Measurements from ENCODE around the gene MPP2. TPM values are rescaled to one million over a fixed set of nuclear protein-coding genes. Genes with fewer than 3 reads are reported as not detected.
A peak's percentile ranks its signal among the peaks of the same experiment; 100 is the strongest.

The MPP2 gene
- total and polyA plus RNA-seq, 2 of the 13 experiments (the other 11 are each of a cell fraction or from before 2014, with no cell fraction given) = 0.20 to 1.7 TPM

DNA sequence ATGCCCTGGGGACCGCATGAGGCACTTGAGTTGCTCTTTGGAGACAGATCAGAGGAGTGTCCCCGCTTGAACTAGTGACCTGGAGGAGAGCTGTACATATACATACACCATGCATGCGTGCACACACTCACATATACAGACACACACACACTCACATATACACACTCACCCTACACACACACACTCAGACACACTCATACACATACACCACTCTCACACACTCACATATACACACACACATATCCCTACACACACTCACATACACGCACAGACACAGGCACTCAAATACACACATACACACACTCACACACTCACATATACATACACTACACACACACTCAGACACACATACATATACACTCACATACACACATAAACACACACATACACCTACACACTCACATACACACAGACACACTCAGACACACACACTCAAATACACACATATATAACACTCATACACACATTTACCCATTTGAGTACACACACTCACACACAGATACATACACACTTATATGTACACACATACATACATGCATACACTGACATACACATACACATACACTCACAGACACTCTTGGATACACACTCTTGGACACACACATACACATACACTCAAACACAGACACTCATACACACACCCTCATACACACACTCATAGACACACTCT lies 5.4 kb upstream of the MPP2 start (continued):
- TF ChIP-seq ZNF407 (CRISPR knock-in tag; IDR thresholded peaks at IDR 0.05; ENCODE audit: not compliant biosample characterization) (no peak), IKZF1 (IDR thresholded peaks at IDR 0.05) (peak; percentile 88; the same call in 1 of the 2 replicates), ARNT (IDR thresholded peaks at IDR 0.05) (peak; percentile 34; the same call in 1 of the 2 replicates), FOXK2 (IDR thresholded peaks at IDR 0.05) (0 out of 2 replicates have a peak, but pooled peaks have one; percentile 22), ZBTB42 (CRISPR knock-in tag; IDR thresholded peaks at IDR 0.05) (no peak), PLRG1 (conservative IDR thresholded peaks at IDR 0.05) (0 out of 2 replicates have a peak, but pooled peaks have one; percentile 27), NFRKB (IDR thresholded peaks at IDR 0.05) (peak; percentile 50; the same call in 1 of the 2 replicates), ATM (IDR thresholded peaks at IDR 0.05; ENCODE audit: borderline replicate concordance) (peak; percentile 67; the same call in 1 of the 2 replicates), NCOA5 (CRISPR knock-in tag; IDR thresholded peaks at IDR 0.05) (no peak), NBN (conservative IDR thresholded peaks at IDR 0.05) (peak; percentile 94; the same call in 1 of the 2 replicates), TSC22D2 (CRISPR knock-in tag; IDR thresholded peaks at IDR 0.05; ENCODE audit: borderline replicate concordance) (no peak)
- TF ChIP-seq, protein P1, sequence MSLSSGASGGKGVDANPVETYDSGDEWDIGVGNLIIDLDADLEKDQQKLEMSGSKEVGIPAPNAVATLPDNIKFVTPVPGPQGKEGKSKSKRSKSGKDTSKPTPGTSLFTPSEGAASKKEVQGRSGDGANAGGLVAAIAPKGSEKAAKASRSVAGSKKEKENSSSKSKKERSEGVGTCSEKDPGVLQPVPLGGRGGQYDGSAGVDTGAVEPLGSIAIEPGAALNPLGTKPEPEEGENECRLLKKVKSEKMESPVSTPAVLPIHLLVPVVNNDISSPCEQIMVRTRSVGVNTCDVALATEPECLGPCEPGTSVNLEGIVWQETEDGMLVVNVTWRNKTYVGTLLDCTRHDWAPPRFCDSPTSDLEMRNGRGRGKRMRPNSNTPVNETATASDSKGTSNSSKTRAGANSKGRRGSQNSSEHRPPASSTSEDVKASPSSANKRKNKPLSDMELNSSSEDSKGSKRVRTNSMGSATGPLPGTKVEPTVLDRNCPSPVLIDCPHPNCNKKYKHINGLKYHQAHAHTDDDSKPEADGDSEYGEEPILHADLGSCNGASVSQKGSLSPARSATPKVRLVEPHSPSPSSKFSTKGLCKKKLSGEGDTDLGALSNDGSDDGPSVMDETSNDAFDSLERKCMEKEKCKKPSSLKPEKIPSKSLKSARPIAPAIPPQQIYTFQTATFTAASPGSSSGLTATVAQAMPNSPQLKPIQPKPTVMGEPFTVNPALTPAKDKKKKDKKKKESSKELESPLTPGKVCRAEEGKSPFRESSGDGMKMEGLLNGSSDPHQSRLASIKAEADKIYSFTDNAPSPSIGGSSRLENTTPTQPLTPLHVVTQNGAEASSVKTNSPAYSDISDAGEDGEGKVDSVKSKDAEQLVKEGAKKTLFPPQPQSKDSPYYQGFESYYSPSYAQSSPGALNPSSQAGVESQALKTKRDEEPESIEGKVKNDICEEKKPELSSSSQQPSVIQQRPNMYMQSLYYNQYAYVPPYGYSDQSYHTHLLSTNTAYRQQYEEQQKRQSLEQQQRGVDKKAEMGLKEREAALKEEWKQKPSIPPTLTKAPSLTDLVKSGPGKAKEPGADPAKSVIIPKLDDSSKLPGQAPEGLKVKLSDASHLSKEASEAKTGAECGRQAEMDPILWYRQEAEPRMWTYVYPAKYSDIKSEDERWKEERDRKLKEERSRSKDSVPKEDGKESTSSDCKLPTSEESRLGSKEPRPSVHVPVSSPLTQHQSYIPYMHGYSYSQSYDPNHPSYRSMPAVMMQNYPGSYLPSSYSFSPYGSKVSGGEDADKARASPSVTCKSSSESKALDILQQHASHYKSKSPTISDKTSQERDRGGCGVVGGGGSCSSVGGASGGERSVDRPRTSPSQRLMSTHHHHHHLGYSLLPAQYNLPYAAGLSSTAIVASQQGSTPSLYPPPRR (CRISPR knock-in tag; IDR thresholded peaks at IDR 0.05; ENCODE audit: borderline replicate concordance) = no peak
- TF ChIP-seq, protein P2, sequence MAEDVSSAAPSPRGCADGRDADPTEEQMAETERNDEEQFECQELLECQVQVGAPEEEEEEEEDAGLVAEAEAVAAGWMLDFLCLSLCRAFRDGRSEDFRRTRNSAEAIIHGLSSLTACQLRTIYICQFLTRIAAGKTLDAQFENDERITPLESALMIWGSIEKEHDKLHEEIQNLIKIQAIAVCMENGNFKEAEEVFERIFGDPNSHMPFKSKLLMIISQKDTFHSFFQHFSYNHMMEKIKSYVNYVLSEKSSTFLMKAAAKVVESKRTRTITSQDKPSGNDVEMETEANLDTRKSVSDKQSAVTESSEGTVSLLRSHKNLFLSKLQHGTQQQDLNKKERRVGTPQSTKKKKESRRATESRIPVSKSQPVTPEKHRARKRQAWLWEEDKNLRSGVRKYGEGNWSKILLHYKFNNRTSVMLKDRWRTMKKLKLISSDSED (CRISPR knock-in tag; IDR thresholded peaks at IDR 0.05) = no peak

All from HepG2 (cell line).